GM12891 (cell line): Measurements from ENCODE around the gene AGBL3.

Source experiments
- PAX5 ChIP-seq: IDR thresholded peaks from 2 replicates; pipeline ENCODE4 v1.6.1; 2011; ENCODE audit warnings: low read length, moderate library complexity, mild to moderate bottlenecking; ENCODE audit not compliant: insufficient read depth, severe bottlenecking
- POLR2A ChIP-seq: IDR thresholded peaks from 2 replicates; pipeline ENCODE4 v1.6.1; 2011; ENCODE audit warnings: low read depth, low read length, control low read depth
- POLR2AphosphoS5 ChIP-seq: IDR thresholded peaks from 2 replicates; pipeline ENCODE4 v1.6.1; 2011; ENCODE audit warnings: low read depth, low read length, control low read depth
- POU2F2 ChIP-seq: IDR thresholded peaks from 2 replicates; pipeline ENCODE4 v1.6.1; 2011; ENCODE audit warnings: low read depth, mild to moderate bottlenecking, control low read depth, low read length, moderate library complexity
- SPI1 ChIP-seq: IDR thresholded peaks from 2 replicates; pipeline ENCODE4 v1.6.1; 2011; ENCODE audit warnings: low read depth, low read length, control low read depth
- TAF1 ChIP-seq: IDR thresholded peaks from 2 replicates; pipeline ENCODE4 v1.6.1; 2011; ENCODE audit warnings: low read depth, low read length, control low read depth

GRCh38 chr7:135128931-135129330, 142.6 kb downstream of the AGBL3 start:
- TF ChIP-seq POLR2AphosphoS5 (no peak), POLR2A (no peak), TAF1 (no peak), SPI1 (no peak), PAX5 (no peak), POU2F2 (no peak)
